Gastroesophageal sphincter (tissue), 3 donors: ENCODE data around the gene APBB1IP.

Experiments used
- POLR2A ChIP-seq, 2 donors: fragments of 450-650 bp; IDR thresholded peaks; one replicate each; pipeline ENCODE4 v1.6.1; 2017; ENCODE audit warnings: antibody characterized with exemption in 2 of 2, mild to moderate bottlenecking in 2 of 2, moderate library complexity in 1 of 2
- POLR2AphosphoS5 ChIP-seq: sonication (generic); formaldehyde crosslinking; IDR thresholded peaks from one replicate; pipeline ENCODE4 v1.6.1; 2017; ENCODE audit warnings: antibody characterized with exemption
- TF ChIP-seq, protein P1 (sequence below), 4 experiments: fragments of 200-600 bp in 2 of 4; fragments of 450-650 bp in 2 of 4; sonication (generic) in 1 of 4; IDR thresholded peaks; one replicate each; pipeline ENCODE4 v1.5.1; 2017 to 2019; ENCODE audit warnings: antibody characterized with exemption in 4 of 4, mild to moderate bottlenecking in 2 of 4, moderate library complexity in 2 of 4

DNA sequence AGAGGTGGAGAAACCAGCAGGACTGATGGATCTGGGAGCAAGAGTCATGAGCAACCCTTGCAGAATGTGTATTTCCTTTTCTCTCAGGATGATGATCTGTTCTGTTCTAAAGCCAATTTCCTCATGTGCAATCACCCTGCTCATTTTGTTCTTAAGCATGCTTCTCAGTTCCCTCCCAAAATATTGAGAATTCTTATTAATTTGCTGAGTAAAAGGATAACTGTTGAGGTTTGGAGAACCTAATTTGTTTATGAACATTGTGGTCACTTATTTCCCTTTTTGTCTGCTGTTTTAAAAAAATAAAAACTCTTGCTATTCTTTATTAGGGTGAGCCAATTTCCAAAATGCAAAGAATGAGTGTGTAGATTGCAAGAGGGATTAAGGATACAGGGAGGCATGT lies 106.8 kb downstream of the APBB1IP start:
- TF ChIP-seq, protein P1, sequence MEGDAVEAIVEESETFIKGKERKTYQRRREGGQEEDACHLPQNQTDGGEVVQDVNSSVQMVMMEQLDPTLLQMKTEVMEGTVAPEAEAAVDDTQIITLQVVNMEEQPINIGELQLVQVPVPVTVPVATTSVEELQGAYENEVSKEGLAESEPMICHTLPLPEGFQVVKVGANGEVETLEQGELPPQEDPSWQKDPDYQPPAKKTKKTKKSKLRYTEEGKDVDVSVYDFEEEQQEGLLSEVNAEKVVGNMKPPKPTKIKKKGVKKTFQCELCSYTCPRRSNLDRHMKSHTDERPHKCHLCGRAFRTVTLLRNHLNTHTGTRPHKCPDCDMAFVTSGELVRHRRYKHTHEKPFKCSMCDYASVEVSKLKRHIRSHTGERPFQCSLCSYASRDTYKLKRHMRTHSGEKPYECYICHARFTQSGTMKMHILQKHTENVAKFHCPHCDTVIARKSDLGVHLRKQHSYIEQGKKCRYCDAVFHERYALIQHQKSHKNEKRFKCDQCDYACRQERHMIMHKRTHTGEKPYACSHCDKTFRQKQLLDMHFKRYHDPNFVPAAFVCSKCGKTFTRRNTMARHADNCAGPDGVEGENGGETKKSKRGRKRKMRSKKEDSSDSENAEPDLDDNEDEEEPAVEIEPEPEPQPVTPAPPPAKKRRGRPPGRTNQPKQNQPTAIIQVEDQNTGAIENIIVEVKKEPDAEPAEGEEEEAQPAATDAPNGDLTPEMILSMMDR (IDR thresholded peaks at IDR 0.05) = no peak
- no peak for TF ChIP-seq POLR2A (IDR thresholded peaks at IDR 0.05)
- no peak for TF ChIP-seq POLR2AphosphoS5
